ENCODE data around the gene PMF1.
"Not testable (repeated sequence)": the region's sequence is repeated elsewhere in the genome, so short reads cannot be mapped to it uniquely, and the experiment has no call there.

The PMF1 gene

DNA sequence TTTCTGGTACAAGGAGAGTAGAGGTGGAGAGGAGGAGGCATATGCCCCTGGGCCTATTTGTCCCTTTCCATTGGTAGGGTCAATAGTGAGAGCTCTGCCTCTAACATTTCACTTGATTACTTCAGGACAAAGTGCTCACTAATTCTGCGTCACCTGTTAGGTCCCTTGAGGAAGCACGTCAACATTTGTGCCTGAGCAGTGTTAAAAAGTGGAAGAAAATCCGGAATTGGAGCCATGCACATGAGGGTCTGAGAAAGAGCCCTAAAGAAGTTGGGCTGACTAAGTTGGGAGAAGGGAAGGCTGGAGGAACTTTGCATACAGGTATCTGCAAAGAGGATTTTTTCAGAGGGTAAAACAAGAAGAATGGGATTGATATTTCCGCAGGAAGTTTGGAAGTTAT is 17.0 kb upstream of the PMF1 start:
- H3K4me3 ChIP-seq (ENCODE audit: low read depth, low read length) = no peak overlapping the region

DNA sequence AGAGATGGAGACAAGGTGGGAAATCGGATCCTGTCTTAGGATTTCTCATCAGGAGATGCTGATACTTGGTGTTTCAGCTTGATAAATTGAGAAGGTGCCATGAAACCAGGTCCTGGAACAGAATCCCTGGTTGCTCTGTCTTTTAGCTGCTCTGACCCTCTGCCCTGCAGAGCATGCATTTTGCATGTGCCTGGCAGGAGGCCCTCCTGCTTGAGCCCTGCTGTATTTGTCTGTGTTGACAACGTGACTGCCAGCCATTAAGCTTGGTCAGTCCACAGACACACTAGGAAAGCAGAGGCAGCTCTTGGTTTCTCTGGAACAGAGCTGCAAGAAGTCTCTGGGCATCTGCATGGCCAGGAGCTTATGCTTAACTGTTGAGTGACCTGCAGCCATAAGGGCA is 16.4 kb upstream of the PMF1 start:
- H3K4me3 ChIP-seq (ENCODE audit: low read depth, low read length) = no peak overlapping the region

DNA sequence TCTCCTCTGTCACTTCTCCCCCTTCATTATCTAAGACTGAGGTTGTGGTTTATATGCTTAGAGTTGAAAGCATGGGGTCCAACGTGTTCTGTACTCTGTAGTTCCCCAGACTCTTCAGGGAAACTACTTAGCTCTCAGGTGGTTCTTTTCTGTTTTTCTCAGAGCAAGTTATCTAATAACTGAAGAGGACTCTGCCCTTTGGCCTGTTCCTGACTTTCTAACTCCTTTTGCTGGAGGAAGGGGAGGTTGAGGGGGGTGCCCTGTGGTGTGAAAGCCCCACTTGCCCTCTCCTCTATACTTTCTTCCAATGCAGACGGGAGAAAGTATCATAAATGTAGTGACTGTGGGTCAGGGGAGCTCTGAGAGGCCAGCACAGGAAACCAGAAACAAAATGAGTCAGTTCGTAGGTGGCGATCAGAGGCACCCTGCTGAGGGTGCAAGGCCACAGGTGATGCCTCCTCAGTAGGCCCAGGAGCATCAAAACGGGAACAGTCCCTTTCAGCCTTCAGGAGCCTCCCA is 13.9 kb upstream of the PMF1 start:
- H3K4me3 ChIP-seq (ENCODE audit: low read depth, low read length) = no peak overlapping the region

- H3K4me3 ChIP-seq (ENCODE audit: low read depth, low read length) = no peak overlapping the region
Observed at GRCh38 chr1:156200044-156200443, 12.8 kb upstream of the PMF1 start.

DNA sequence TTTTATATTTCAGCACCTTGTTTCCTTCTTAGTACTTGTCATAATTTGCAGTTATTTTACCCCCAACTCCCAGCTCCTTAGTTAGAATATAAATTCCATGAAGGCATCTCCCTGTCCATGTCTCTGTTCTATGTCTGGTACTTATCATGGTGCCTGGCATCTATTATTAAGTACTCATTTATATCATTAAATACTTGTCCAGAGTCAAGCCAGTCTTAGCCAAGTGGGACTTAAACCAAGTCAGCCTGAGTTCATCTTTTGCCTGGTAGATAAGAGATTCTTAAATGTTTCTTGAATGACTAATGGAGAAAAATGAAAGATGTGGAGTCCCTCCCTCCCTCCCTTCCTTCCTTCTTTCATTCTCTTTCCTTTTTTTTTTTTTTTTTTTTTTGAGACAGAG is 9.5 kb upstream of the PMF1 start:
- H3K4me3 ChIP-seq (ENCODE audit: low read depth, low read length) = no peak overlapping the region

DNA sequence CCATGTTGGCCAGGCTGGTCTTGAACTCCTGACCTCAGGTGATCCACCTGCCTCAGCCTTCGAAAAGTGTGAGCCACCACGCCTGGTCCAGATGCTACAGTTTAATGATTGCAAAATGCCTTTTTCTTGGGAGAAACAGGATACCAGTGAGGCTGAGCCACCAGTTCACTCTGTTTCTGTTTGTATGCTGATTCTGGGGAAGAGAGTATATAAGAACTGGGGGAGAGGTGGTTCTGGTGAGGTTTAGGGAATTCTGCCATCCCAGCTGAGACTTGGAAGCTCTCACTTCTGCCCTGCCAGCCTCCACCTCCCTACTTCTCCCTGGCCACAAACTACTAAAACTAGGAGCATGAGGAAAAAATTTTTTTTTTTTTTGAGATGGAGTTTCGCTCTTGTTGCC is 8.1 kb upstream of the PMF1 start:
- H3K4me3 ChIP-seq (ENCODE audit: low read depth, low read length) = no peak overlapping the region

DNA sequence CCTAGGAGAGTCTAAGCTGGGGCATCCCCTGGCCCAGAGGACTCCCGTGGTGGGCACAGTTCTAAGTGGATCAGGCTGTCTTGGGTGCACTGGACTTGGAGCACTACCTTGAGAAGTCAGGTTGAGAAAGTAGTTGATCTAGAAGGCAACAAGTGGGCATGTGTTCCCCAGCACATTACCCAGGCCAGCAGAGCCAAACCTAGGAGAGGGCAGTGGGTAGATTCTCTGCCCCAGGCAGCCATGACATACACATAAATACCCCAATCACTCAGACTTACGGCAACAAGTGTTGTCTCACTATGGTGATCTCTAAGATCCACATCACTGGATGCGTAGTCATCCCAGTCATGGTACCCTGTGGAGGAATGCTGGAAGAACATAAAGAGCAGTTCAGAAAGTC is 1.6 kb upstream of the PMF1 start:
- no peak overlapping the region for H3K4me3 ChIP-seq (ENCODE audit: low read depth, low read length)

DNA sequence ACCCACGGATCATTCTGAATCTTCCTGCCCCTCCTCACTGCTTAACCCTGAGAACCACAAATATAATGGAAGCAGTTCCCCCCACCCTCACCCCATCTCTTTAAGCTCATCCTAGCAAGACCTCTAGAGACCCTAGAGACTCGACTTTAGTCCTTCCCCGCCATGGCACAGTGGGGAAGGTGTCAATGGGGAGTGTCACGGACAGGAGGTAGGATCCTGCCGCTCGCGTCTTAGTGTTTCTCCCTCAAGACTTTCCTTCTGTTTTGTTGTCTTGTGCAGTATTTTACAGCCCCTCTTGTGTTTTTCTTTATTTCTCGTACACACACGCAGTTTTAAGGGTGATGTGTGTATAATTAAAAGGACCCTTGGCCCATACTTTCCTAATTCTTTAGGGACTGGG is 677 bp upstream of the PMF1 start:
- H3K4me3 ChIP-seq (ENCODE audit: low read depth, low read length) = peak overlapping the region; percentile 20

- H3K4me3 ChIP-seq (ENCODE audit: low read depth, low read length) = peak overlapping the region; percentile 94
Observed at GRCh38 chr1:156213644-156213966, 798 bp downstream of the PMF1 start.

- no peak overlapping the region for H3K4me3 ChIP-seq (ENCODE audit: low read depth, low read length)
Observed at GRCh38 chr1:156214024-156214748, 1.4 kb downstream of the PMF1 start.

DNA sequence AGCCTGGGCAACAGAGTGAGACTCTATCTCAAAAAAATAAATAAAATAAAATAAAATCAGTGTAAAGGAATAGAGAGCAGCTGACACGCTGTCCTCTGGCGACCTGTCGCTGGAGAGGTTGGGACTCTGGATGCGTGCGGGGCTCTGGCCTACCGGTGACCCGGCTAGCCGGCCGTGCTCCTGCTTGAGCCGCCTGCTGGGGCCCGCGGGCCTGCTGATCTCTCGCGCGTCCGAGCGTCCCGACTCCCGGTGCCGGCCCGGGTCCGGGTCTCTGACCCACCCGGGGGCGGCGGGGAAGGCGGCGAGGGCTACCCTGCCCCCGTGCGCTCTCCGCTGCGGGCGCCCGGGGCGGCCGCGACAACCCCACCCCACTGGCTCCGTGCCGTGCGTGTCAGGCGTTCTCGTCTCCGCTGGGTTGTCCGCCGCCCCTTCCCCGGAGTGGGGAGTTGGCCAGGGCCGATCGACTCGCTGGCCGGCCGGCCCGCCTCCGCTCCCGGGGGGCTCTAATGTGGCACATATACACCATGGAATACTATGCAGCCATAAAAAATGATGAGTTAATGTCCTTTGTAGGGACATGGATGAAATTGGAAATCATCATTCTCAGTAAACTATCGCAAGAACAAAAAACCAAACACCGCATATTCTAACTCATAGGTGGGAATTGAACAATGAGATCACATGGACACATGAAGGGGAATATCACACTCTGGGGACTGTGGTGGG is 3.7 kb downstream of the PMF1 start:
- H3K4me3 ChIP-seq (ENCODE audit: low read depth, low read length) = not testable (repeated sequence)

- no peak overlapping the region for H3K4me3 ChIP-seq (ENCODE audit: low read depth, low read length)
Observed at GRCh38 chr1:156217871-156218270, 5.1 kb downstream of the PMF1 start.

GRCh38 chr1:156220226-156220625 is 7.4 kb downstream of the PMF1 start:
- no peak overlapping the region for H3K4me3 ChIP-seq (ENCODE audit: low read depth, low read length)

DNA sequence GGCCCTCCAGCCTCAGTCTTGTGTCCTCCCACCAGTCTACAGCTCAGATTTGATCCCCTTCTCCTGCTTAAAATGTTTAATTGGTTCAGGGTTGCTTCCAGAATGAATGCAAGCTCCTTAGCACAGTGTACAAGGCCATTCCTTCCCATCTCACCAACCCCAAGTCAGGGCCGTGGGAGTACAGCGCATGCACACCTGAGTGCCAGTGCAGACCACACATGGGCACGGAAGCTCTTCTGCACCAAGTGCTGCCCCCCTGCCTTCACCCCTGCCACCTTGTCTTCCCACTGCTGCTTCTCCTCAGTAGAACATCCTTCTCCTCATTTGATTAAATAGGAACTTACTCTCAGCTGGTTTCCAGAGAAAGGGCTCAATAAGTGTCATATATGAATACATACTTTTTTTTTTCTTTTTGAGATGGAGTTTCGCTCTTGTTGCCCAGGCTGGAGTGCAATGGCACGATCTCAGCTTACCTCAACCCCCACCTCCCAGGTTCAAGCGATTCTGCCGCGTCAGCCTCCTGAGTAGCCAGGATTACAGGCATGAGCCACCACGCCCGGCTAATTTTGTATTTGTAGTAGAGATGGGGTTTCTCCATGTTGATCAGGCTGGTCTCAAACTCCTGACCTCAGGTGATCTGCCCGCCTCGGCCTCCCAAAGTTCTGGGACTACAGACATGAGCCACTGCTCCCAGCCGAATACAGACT is 9.3 kb downstream of the PMF1 start:
- no peak overlapping the region for H3K4me3 ChIP-seq (ENCODE audit: low read depth, low read length)

DNA sequence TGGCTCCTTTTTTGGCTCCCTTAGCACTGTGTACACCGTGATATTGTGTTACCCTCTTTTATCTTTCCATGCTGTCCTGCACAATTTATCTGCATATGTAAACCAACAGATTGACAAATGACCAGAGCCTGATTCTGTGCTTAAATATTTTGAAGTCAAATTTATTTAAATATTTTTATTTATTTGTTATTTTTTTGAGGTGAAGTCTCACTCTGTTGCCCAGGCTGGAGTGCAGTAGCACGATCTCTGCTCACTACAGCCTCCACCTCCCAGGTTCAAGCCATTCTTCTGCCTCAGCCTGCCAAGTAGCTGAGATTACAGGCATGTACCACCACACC is 12.8 kb downstream of the PMF1 start:
- H3K4me3 ChIP-seq (ENCODE audit: low read depth, low read length) = no peak overlapping the region

- H3K4me3 ChIP-seq (ENCODE audit: low read depth, low read length) = no peak overlapping the region
Observed at GRCh38 chr1:156226116-156226538, 13.3 kb downstream of the PMF1 start.

GRCh38 chr1:156226782-156227181 is 14.0 kb downstream of the PMF1 start:
- no peak overlapping the region for H3K4me3 ChIP-seq (ENCODE audit: low read depth, low read length)

- no peak overlapping the region for H3K4me3 ChIP-seq (ENCODE audit: low read depth, low read length)
Observed at GRCh38 chr1:156228501-156228900, 15.7 kb downstream of the PMF1 start.

DNA sequence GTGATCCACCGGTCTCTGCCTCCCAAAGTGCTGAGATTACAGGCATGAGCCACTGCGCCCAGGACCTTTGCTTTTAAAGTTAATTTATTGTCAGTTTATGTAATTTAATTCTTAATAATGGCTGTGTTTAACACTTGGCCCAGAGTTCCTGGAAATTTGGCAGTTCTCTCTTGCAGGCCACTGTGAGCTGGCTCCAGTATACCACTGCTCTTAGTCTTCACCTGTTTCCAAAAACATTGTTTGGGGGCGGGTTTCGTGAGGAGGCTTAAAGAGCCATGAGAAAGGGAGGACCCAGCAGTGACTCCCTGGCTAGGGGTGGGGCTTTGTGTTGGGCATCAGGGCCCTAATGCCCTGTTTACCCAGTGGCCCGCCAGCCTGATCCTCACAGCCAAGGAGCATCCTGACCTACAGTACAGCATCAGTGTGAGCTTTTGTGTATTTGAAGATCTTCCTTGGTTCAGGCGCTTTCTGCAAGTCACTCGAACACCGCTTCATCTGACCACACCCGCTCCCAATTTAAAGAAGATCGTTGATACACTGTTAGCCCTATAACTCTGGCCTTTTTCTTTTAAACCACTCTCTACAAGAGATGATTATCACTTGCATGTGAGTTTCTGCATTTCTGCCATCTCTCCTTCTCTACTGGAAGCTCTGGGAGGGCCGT is 17.1 kb downstream of the PMF1 start:
- H3K4me3 ChIP-seq (ENCODE audit: low read depth, low read length) = no peak overlapping the region

- H3K4me3 ChIP-seq (ENCODE audit: low read depth, low read length) = no peak overlapping the region
Observed at GRCh38 chr1:156230473-156230837, 17.6 kb downstream of the PMF1 start.

DNA sequence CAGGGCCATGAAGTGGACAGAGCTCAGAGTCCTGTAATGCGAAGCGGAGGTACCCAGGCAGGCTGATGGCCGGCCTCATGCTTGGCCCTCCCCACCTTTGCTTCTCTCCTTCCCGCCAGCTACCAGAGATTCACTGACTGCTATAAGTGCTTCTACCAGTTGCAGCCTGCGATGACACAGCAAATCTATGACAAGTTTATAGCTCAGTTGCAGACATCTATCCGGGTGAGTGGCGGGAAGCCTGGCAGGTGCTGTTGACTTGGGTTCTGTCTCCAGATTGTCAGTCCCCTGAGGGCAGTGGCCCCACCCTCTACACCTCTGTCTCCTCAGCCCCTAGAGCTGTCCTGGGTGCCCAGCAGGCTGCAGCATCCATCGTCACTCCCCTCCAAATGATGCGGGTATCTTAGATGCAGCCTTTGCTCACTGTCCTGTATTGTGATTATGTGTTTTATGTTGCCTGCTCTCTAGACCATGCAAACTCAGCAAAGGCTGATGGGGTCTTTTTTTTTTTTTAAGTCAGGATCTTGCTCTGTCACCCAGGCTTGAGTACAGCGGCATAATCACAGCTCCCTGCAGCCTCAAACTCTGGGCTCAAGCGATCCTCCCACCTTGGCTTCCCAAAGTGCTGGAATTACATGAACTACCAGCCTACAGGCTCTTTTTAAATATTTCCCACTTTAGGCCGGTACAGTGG is 19.5 kb downstream of the PMF1 start:
- H3K4me3 ChIP-seq (ENCODE audit: low read depth, low read length) = no peak overlapping the region

Measured in iPS-11a (cell line).